Subcutaneous abdominal adipose tissue (tissue), 5 donors: ENCODE data around the gene KLK8.
"Not testable (repeated sequence)": the region's sequence is repeated elsewhere in the genome, so short reads cannot be mapped to it uniquely, and the experiment has no call there.

Experiments used
- H3K27ac ChIP-seq: one replicate; pipeline ENCODE4 v1.7.0; 2013; ENCODE audit warnings: low read depth, mild to moderate bottlenecking, inconsistent platforms, low read length, moderate library complexity
- H3K27me3 ChIP-seq, 5 donors: one replicate each; pipeline ENCODE4 v1.7.0; 2013; ENCODE audit warnings: low read length in 5 of 5, inconsistent platforms in 1 of 5; ENCODE audit not compliant: control insufficient read depth in 5 of 5, insufficient read depth in 4 of 5
- H3K36me3 ChIP-seq, 5 donors: one replicate each; pipeline ENCODE4 v1.7.0; 2013; ENCODE audit warnings: low read length in 5 of 5; ENCODE audit not compliant: control insufficient read depth in 5 of 5, insufficient read depth in 5 of 5
- H3K4me1 ChIP-seq, 5 donors: one replicate each; pipeline ENCODE4 v1.7.0; 2013; ENCODE audit warnings: low read length in 5 of 5, mild to moderate bottlenecking in 3 of 5, moderate library complexity in 1 of 5; ENCODE audit not compliant: control insufficient read depth in 5 of 5, insufficient read depth in 5 of 5
- H3K4me3 ChIP-seq, 5 donors: one replicate each; pipeline ENCODE4 v1.7.0; 2013; ENCODE audit warnings: low read length in 5 of 5, low read depth in 1 of 5
- H3K9ac ChIP-seq, 5 donors: one replicate each; pipeline ENCODE4 v1.7.0; 2013; ENCODE audit warnings: low read length in 5 of 5, mild to moderate bottlenecking in 4 of 5, moderate library complexity in 3 of 5
- H3K9me3 ChIP-seq, 5 donors: one replicate each; pipeline ENCODE4 v1.7.0; 2013; ENCODE audit warnings: low read length in 5 of 5; ENCODE audit not compliant: control insufficient read depth in 5 of 5
- donor health status: healthy.
- donor health status: healthy.
- donor health status: healthy.
- donor health status: healthy.
- donor health status: healthy.

Gene KLK8

GRCh38 chr19:50975766-50976165 lies 25.6 kb downstream of the KLK8 start:
- Histone ChIP-seq H3K36me3 (no peaks in the 10 kb centered on the region), H3K4me3 (no peak overlapping the region), H3K9me3 (no peaks in the 10 kb centered on the region), H3K4me1 (no peaks in the 10 kb centered on the region), H3K27me3 (peaks cover 12 to 39% (median 21%) of the 10 kb centered on the region in 5 donors), H3K9ac (no peak overlapping the region), H3K27ac (no peak overlapping the region)

- no peak overlapping the region for H3K27ac ChIP-seq
- H3K9me3 ChIP-seq: no peaks in the 10 kb centered on the region
- H3K27me3 ChIP-seq: peaks cover 12 to 34% (median 24%) of the 10 kb centered on the region in 5 donors
- no peak overlapping the region for H3K4me3 ChIP-seq
- no peak overlapping the region for H3K9ac ChIP-seq
- no peaks in the 10 kb centered on the region for H3K4me1 ChIP-seq
- H3K36me3 ChIP-seq: no peaks in the 10 kb centered on the region
Observed at GRCh38 chr19:50974702-50975556, 26.5 kb downstream of the KLK8 start.

- H3K36me3 ChIP-seq: no peaks in the 10 kb centered on the region
- no peaks in the 10 kb centered on the region for H3K9me3 ChIP-seq
- peaks cover 14 to 29% (median 23%) of the 10 kb centered on the region in 5 donors for H3K27me3 ChIP-seq
- H3K4me3 ChIP-seq: no peak overlapping the region
- no peaks in the 10 kb centered on the region for H3K4me1 ChIP-seq
- H3K27ac ChIP-seq: no peak overlapping the region
- no peak overlapping the region for H3K9ac ChIP-seq
Observed at GRCh38 chr19:50972795-50973376, 28.5 kb downstream of the KLK8 start.

- H3K36me3 ChIP-seq, H3K27ac ChIP-seq, H3K4me1 ChIP-seq, H3K9ac ChIP-seq, H3K9me3 ChIP-seq, H3K4me3 ChIP-seq: not testable (repeated sequence)
- peaks cover 9 to 31% (median 19%) of the 10 kb centered on the region in 5 donors for H3K27me3 ChIP-seq
Observed at GRCh38 chr19:50969810-50970209, 31.6 kb downstream of the KLK8 start.

GRCh38 chr19:50969413-50969760 lies 32.0 kb downstream of the KLK8 start, which contains the start of gene KLK6:
KLK6 (minus strand) TSS chr19:50969591; CDS start chr19:50968104, 1,487 bp downstream.
- no peaks in the 10 kb centered on the region for H3K4me1 ChIP-seq
- no peaks in the 10 kb centered on the region for H3K9me3 ChIP-seq
- H3K9ac ChIP-seq: no peak within 1 kb of the TSS
- H3K4me3 ChIP-seq: no peak within 1 kb of the TSS
- no peak within 1 kb of the TSS for H3K27ac ChIP-seq
- peaks cover 9 to 34% (median 19%) of the 10 kb centered on the region in 5 donors for H3K27me3 ChIP-seq
- H3K36me3 ChIP-seq: no peaks in the 10 kb centered on the region

- Histone ChIP-seq H3K4me1 (no peaks in the 10 kb centered on the region), H3K36me3 (no peaks in the 10 kb centered on the region), H3K4me3 (no peak overlapping the region), H3K9ac (no peak overlapping the region), H3K9me3 (no peaks in the 10 kb centered on the region), H3K27me3 (peaks cover 9 to 34% (median 19%) of the 10 kb centered on the region in 5 donors), H3K27ac (no peak overlapping the region)
Observed at GRCh38 chr19:50968716-50969412, 32.5 kb downstream of the KLK8 start.

GRCh38 chr19:50967929-50968715 lies 33.3 kb downstream of the KLK8 start:
- H3K27me3 ChIP-seq: peaks cover 9 to 34% (median 19%) of the 10 kb centered on the region in 5 donors
- H3K9ac ChIP-seq: no peak overlapping the region
- H3K4me3 ChIP-seq: no peak overlapping the region
- H3K4me1 ChIP-seq: no peaks in the 10 kb centered on the region
- no peak overlapping the region for H3K27ac ChIP-seq
- no peaks in the 10 kb centered on the region for H3K9me3 ChIP-seq
- H3K36me3 ChIP-seq: no peaks in the 10 kb centered on the region

- Histone ChIP-seq H3K9ac (no peak overlapping the region), H3K36me3 (no peaks in the 10 kb centered on the region), H3K9me3 (peaks cover 0 to 10% (median 5%) of the 10 kb centered on the region in 5 donors), H3K4me1 (no peaks in the 10 kb centered on the region), H3K27ac (no peak overlapping the region), H3K4me3 (no peak overlapping the region), H3K27me3 (peaks cover 4 to 22% (median 14%) of the 10 kb centered on the region in 5 donors)
Observed at GRCh38 chr19:50964266-50964665, 37.1 kb downstream of the KLK8 start.

GRCh38 chr19:50963381-50963780 lies 38.0 kb downstream of the KLK8 start:
- H3K4me3 ChIP-seq: no peak overlapping the region

More at GRCh38 chr19:50963381-50963780, 38.0 kb downstream of the KLK8 start:
- Histone ChIP-seq H3K9ac (no peak overlapping the region), H3K36me3 (no peaks in the 10 kb centered on the region), H3K9me3 (peaks cover 0 to 10% (median 5%) of the 10 kb centered on the region in 5 donors), H3K27ac (no peak overlapping the region), H3K27me3 (peaks cover 7 to 21% (median 19%) of the 10 kb centered on the region in 5 donors), H3K4me1 (no peaks in the 10 kb centered on the region)
